GM12874 (cell line): ENCODE measurements around the gene ACAD9.

Source experiments
- TF ChIP-seq, protein P1 (sequence below): IDR thresholded peaks from 2 replicates; pipeline ENCODE4 v1.5.1; 2011; ENCODE audit warnings: low read depth, mild to moderate bottlenecking, control low read depth, low read length, moderate library complexity; ENCODE audit not compliant: insufficient read depth

The ACAD9 gene

DNA sequence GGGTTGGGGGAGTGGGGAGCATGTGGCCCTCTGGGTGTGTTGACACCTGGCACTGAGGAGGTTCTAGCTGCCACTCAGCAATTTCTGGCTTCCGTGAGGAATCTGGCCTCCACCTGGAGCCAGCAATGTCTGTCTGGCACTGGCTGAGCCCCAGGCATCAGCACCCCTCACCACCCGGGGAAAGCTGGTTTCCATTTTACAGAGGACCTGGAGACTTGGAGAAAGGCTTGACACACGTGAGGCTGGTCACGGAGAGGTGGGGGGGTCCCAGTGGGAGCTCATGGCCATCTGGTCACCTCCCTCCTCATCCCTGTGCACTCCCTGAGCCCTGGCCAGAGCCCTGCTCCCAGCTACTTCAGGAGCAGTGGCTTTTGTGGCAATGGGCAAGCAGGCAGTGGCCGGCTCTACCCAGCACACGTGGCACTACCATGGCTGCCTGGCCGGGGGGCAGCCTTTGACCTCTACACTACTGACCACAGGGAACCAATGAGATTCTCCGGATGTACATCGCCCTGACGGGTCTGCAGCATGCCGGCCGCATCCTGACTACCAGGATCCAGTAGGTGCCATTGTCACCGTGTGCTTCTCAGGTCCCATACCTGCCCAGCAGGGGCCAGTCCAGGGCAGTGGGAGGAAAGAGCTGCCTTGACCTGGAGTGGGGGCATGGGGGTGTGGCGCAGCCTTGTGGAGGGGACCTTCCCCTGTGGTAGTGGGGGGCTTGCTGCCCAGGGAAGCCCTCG, 28.5 kb downstream of the ACAD9 start:
- TF ChIP-seq, protein P1, sequence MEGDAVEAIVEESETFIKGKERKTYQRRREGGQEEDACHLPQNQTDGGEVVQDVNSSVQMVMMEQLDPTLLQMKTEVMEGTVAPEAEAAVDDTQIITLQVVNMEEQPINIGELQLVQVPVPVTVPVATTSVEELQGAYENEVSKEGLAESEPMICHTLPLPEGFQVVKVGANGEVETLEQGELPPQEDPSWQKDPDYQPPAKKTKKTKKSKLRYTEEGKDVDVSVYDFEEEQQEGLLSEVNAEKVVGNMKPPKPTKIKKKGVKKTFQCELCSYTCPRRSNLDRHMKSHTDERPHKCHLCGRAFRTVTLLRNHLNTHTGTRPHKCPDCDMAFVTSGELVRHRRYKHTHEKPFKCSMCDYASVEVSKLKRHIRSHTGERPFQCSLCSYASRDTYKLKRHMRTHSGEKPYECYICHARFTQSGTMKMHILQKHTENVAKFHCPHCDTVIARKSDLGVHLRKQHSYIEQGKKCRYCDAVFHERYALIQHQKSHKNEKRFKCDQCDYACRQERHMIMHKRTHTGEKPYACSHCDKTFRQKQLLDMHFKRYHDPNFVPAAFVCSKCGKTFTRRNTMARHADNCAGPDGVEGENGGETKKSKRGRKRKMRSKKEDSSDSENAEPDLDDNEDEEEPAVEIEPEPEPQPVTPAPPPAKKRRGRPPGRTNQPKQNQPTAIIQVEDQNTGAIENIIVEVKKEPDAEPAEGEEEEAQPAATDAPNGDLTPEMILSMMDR = no peak

DNA sequence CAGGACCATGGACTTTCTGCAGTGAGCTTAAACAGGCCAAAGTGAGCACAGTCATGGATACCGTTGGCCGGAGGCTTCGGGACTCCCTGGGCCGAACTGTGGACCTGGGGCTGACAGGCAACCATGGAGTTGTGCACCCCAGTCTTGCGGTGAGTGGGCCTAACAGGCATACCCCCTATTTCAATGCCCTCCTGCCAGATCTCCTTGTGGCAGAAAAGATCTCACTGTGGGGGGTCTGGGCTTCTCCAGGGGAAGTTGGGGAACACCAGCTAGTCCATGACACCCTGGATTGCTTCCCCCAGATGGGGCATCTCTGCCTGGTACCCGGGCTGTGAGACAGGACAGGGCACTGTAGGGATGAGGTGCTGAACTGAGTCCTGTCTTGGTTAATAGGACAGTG, 29.5 kb downstream of the ACAD9 start:
- TF ChIP-seq, protein P1 = no peak

DNA sequence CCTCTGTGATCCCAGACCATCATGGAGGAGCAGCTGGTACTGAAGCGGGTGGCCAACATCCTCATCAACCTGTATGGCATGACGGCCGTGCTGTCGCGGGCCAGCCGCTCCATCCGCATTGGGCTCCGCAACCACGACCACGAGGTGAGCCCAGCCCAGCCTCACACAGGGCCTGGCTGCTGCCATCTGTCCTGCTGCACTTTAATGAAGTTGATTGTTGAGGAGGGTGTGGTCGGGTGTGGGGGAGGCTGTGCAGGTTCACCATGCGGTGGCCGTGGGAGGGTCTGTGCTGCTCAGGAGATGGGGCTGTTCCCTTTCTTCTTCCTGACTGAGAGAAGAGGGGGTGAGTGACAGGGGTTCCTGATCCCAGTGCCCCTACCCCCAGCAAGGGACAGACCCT, 30.6 kb downstream of the ACAD9 start:
- TF ChIP-seq, protein P1 = no peak

DNA sequence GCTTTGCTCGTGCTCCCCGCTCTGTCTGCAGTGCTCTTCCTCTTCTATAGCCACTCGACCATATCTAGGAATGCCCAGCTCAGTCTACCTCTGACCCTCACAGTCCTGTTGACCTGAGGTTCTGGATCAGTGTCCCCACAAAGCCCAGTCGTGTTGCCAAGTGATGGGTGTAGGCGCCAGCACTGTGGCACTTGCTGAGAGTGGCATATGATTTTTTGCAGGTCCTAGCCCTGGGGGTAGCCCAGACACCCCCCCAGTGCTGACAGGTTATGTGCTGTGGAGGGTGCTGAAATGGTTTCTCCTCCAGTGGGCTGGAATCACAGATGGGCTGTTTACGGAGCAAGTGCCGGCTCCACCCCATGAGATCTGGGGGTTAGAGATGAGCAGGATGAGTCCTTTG, 32.5 kb downstream of the ACAD9 start:
- TF ChIP-seq, protein P1 = no peak

DNA sequence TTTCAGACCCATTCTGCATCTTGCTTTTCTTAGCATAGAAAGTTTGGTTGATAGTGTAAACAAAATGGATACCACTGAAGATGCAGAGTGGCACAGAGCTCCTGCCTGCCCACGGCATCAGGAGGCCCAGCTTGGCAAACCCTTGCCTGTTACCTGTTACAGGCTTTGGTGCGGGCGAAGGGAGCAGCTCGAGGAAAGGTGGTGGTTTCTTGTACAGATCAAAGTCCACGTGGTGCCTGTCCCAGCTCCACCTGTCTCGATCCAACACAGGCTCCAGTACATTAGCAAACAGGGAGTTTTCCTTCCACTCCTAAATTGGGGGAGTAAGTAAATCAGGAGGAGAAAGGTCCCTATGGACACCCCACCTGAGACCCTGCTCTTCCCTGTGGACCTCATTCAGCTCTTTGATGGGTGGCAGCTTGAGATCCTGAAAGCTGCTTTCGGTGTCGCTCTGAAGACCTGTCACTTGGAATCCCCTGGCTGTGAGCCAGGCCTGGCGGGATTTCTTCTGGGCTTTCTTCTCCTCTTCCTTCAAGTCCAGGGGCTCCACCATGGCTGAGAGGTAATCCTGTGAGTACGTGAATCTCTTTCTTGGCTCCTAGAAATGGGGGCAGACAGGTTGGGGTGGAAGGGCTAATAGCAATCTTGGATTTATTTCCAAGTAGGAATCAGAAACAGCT, 35.7 kb downstream of the ACAD9 start:
- TF ChIP-seq, protein P1 = no peak

DNA sequence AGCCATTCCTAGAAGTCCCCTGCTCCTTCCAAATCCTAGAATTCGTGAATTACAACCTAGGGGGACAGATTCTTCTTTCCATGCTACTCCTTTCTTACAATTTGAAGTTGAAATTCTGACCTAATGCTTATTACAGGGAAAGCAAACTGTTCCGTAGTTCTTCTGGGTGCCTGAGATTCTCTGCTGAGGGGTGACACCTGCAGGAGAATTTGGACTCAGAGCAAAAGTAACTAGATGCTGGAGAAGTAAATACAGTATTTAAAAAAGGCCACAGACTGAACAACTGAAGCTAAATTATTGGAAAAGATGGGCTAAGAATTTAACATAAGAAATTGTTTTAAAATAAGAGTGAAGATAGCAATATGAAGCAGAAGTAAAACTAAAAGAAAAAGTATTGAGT, 37.9 kb downstream of the ACAD9 start:
- TF ChIP-seq, protein P1 = no peak

DNA sequence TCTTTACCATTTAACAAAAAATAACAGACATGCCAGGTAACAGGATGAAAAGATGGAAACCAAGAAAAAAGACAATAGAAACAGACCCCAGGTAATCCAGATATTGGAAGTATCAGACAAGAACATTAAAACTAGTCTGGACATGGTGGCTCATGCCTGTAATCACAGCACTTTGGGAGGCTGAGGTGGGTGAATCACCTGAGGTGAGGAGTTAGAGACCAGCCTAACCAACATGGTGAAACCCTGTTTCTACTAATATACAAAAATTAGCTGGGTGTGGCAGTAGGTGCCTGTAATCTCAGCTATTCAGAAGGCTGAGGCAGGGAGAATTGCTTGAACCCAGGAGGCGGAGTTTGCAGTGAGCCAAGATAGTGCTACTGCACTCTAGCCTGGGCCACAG, 40.6 kb downstream of the ACAD9 start:
- TF ChIP-seq, protein P1 = no peak
